ENCODE measurements around the gene MRPS9. TPM values are rescaled to one million over a fixed set of nuclear protein-coding genes. Genes with fewer than 3 reads are reported as not detected.

MRPS9 gene
- total RNA-seq, 1 experiment from 2014 or later, result 60.0 TPM

- Histone ChIP-seq H3K9me3 (ENCODE audit: control insufficient read depth, low read depth, low read length) (no peaks in the 10 kb centered on the region), H3K4ac (ENCODE audit: low read depth, low read length) (no peak overlapping the region), H2BK20ac (ENCODE audit: low read depth, low read length, poor library complexity, severe bottlenecking) (no peak overlapping the region), H3K27me3 (ENCODE audit: insufficient read depth, low read length) (no peaks in the 10 kb centered on the region), H3K14ac (ENCODE audit: insufficient read depth, low read length) (no peak overlapping the region), H4K20me1 (ENCODE audit: control insufficient read depth, insufficient read depth, insufficient read length) (no peaks in the 10 kb centered on the region), H4K8ac (replicated peaks; ENCODE audit: insufficient read length, low read depth, low read length) (no peak overlapping the region), H4K91ac (ENCODE audit: insufficient read length, low read depth, low read length) (no peak overlapping the region), H2BK5ac (ENCODE audit: insufficient read length, low read length) (no peak overlapping the region), H3K4me2 (ENCODE audit: insufficient read depth, insufficient read length, low read length) (peak overlapping the region; percentile 46), H3K18ac (ENCODE audit: insufficient read length, low read depth, low read length) (peak overlapping the region; percentile 74), H2BK120ac (ENCODE audit: low read depth, low read length, poor library complexity, severe bottlenecking) (no peak overlapping the region), H3T11ph (ENCODE audit: low read length) (no peak overlapping the region), H3K9ac (ENCODE audit: extremely low read depth, insufficient read length, low read length) (peak overlapping the region; percentile 8), H2BK12ac (ENCODE audit: insufficient read length, low read depth, low read length) (no peak overlapping the region), H3K23ac (ENCODE audit: insufficient read length, low read depth, low read length) (no peak overlapping the region), H3K56ac (ENCODE audit: insufficient read length, low read depth, low read length) (no peak overlapping the region), H3K23me2 (ENCODE audit: insufficient read length, low read depth, low read length, poor library complexity, severe bottlenecking) (peaks cover 4% of the 10 kb centered on the region), H2BK15ac (ENCODE audit: low read depth, low read length) (no peak overlapping the region), H3K79me1 (ENCODE audit: insufficient read depth, low read depth, low read length, poor library complexity, severe bottlenecking) (no peaks in the 10 kb centered on the region), H4K5ac (ENCODE audit: insufficient read length, low read depth, low read length) (no peak overlapping the region), H3K4me1 (ENCODE audit: insufficient read depth, low read length) (no peaks in the 10 kb centered on the region; the same call in 1 of the 2 replicates), H3K79me2 (ENCODE audit: insufficient read depth, low read length) (no peaks in the 10 kb centered on the region), H3K27ac (ENCODE audit: insufficient read length, low read depth, low read length) (no peak overlapping the region), H2AK5ac (ENCODE audit: insufficient read length, low read length) (no peak overlapping the region), H2AFZ (ENCODE audit: low read length) (no peak overlapping the region)
- WGBS (ENCODE audit: extremely low coverage, insufficient read length, low lambda C conversion rate), result no CpG with 5 or more reads among the region's 13 CpGs
- Mint-ChIP-seq H3K27ac (peak overlapping the region; percentile 88 to 97 (median 91)), H3K4me1 (peaks cover 31 to 33% of the 10 kb centered on the region in 2 experiments), H3K27me3 (ENCODE audit: low read depth) (peaks cover 3% of the 10 kb centered on the region), H3K36me3 (ENCODE audit: insufficient read depth in 1 of 3, low read depth in 3 of 3) (peaks cover 18 to 29% (median 21%) of the 10 kb centered on the region in 3 experiments), H3K9me3 (no peaks in the 10 kb centered on the region), H3K4me3 (peak overlapping the region; percentile 55 to 70)
- TF ChIP-seq, protein P1, sequence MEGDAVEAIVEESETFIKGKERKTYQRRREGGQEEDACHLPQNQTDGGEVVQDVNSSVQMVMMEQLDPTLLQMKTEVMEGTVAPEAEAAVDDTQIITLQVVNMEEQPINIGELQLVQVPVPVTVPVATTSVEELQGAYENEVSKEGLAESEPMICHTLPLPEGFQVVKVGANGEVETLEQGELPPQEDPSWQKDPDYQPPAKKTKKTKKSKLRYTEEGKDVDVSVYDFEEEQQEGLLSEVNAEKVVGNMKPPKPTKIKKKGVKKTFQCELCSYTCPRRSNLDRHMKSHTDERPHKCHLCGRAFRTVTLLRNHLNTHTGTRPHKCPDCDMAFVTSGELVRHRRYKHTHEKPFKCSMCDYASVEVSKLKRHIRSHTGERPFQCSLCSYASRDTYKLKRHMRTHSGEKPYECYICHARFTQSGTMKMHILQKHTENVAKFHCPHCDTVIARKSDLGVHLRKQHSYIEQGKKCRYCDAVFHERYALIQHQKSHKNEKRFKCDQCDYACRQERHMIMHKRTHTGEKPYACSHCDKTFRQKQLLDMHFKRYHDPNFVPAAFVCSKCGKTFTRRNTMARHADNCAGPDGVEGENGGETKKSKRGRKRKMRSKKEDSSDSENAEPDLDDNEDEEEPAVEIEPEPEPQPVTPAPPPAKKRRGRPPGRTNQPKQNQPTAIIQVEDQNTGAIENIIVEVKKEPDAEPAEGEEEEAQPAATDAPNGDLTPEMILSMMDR (conservative IDR thresholded peaks at IDR 0.05), result no peak
- DNase-seq, result peak; percentile 98
These were observed 65.1 kb downstream of the MRPS9 start for GRCh38 chr2:105102963-105103421.
